Left lung (tissue), 10 donors: ENCODE data around the gene PNPO. TPM values are rescaled to one million over a fixed set of nuclear protein-coding genes. Genes with fewer than 3 reads are reported as not detected.

Experiments used
- ATAC-seq: fragments of 200-7000 bp; cut with Tn5 transposase; one replicate; pipeline ENCODE4 v1.9.1; 2020; ENCODE audit warnings: moderate library complexity
- DNase-seq, 4 donors: peaks; one replicate each; pipeline ENCODE4 v3.0.0-alpha.2; 2013 to 2020
- H3K27ac ChIP-seq, 2 donors: fragments of 200-600 bp; sonication (generic) in 1 of 2; one replicate each; pipeline versions ENCODE4 v1.5.0 to v1.8.0; 2020 to 2021
- H3K27me3 ChIP-seq, 2 donors: fragments of 200-600 bp; sonication (generic) in 1 of 2; one replicate each; pipeline versions ENCODE4 v1.5.0 to v1.8.0; 2020 to 2021
- H3K36me3 ChIP-seq, 2 donors: fragments of 200-600 bp; sonication (generic) in 1 of 2; one replicate each; pipeline versions ENCODE4 v1.5.0 to v1.8.0; 2020 to 2021
- H3K4me1 ChIP-seq, 2 donors: fragments of 200-600 bp; one replicate each; pipeline ENCODE4 v1.8.0; 2021
- H3K4me3 ChIP-seq, 2 donors: fragments of 200-600 bp; sonication (generic) in 1 of 2; one replicate each; pipeline versions ENCODE4 v1.5.0 to v1.8.0; 2020 to 2021; ENCODE audit warnings: mild to moderate bottlenecking in 1 of 2
- H3K9me3 ChIP-seq, 2 donors: fragments of 200-600 bp; sonication (generic) in 1 of 2; one replicate each; pipeline versions ENCODE4 v1.5.0 to v1.8.0; 2020 to 2021
- CTCF ChIP-seq, 2 donors: fragments of 200-600 bp; sonication (generic) in 1 of 2; IDR thresholded peaks; one replicate each; pipeline versions ENCODE4 v1.5.0 to v1.8.0; 2021; ENCODE audit warnings: antibody characterized with exemption in 2 of 2
- intact Hi-C, 2 donors: fragments of 100-400 bp; cut with DNase I; formaldehyde crosslinking; loops; one replicate each; pipeline versions ENCODE4 v1.11.2 to v1.14.2; 2022
- polyA plus RNA-seq, 6 donors: library from polyadenylated mRNA; unstranded; fragments of 120-200 nt; gene quantifications; one replicate each; pipeline ENCODE4 v1.2.1, GENCODE V29; 2013; ENCODE audit not compliant: insufficient read length in 6 of 6
- total RNA-seq, 2 donors: library from RNA; stranded (reverse); fragmentation: NEBNext Ultra II Directional; extraction: Animal tissue kit (Norgen Biotek cat#: 25700); gene quantifications; one replicate each; pipeline ENCODE4 v1.2.1, GENCODE V29; 2021
- donor health status: DM: no; HTN: yes; CAD: no.
- donor health status: DM: no; HTN: no; CAD: no.

The PNPO gene
- total and polyA plus RNA-seq, 8 donors = 10.7 to 40.0 (median 13.0) TPM

GRCh38 chr17:47968836-47969235 lies 27.5 kb downstream of the PNPO start:
- H3K36me3 ChIP-seq = peaks cover 0 to 6% of the 10 kb centered on the region in 2 donors
- intact Hi-C loops = no loop called here
- no peak for TF ChIP-seq CTCF (IDR thresholded peaks at IDR 0.05)
- peaks cover 9 to 22% of the 10 kb centered on the region in 2 donors for H3K4me1 ChIP-seq
- ATAC-seq (no peak), DNase-seq (no peak)
- no peaks in the 10 kb centered on the region for H3K9me3 ChIP-seq
- no peaks in the 10 kb centered on the region for H3K27me3 ChIP-seq
- H3K4me3 ChIP-seq = no peak overlapping the region
- H3K27ac ChIP-seq = no peak overlapping the region

GRCh38 chr17:47969930-47970724 lies 28.8 kb downstream of the PNPO start:
- no peak for ATAC-seq
- Histone ChIP-seq H3K36me3 (peaks cover 0 to 19% of the 10 kb centered on the region in 2 donors), H3K27ac (peak overlapping the region in 1 of 2 donors; percentile 10), H3K27me3 (no peaks in the 10 kb centered on the region), H3K4me3 (peak overlapping the region; percentile 6 to 96), H3K4me1 (peaks cover 9 to 22% of the 10 kb centered on the region in 2 donors), H3K9me3 (no peaks in the 10 kb centered on the region)
- TF ChIP-seq CTCF (IDR thresholded peaks at IDR 0.05) = no peak
- intact Hi-C loops = no loop called here
- no peak for DNase-seq

- Histone ChIP-seq H3K4me3 (peak within 1 kb of the TSS; percentile 86 to 96), H3K9me3 (no peaks in the 10 kb centered on the region), H3K4me1 (peaks cover 9 to 22% of the 10 kb centered on the region in 2 donors), H3K36me3 (peaks cover 0 to 27% of the 10 kb centered on the region in 2 donors), H3K27me3 (no peaks in the 10 kb centered on the region), H3K27ac (peak within 1 kb of the TSS; percentile 75 to 81)
- intact Hi-C loops = no loop called here
- DNase-seq (peak; percentile 99 to 100 (median 100)), ATAC-seq (peak; percentile 99)
- TF ChIP-seq CTCF (IDR thresholded peaks at IDR 0.05) = peak; percentile 95 to 98
These were observed 29.5 kb downstream of the PNPO start, which contains the start of gene CDK5RAP3 for GRCh38 chr17:47970725-47971499. TSS of gene CDK5RAP3 (plus strand) at chr17:47971113. CDS start at chr17:47971147, 34 bp downstream.

- intact Hi-C loops = no loop called here
- H3K36me3 ChIP-seq = peaks cover 0 to 53% of the 10 kb centered on the region in 2 donors
- no peak overlapping the region for H3K27ac ChIP-seq
- peaks cover 9 to 22% of the 10 kb centered on the region in 2 donors for H3K4me1 ChIP-seq
- ATAC-seq = no peak
- H3K9me3 ChIP-seq = no peaks in the 10 kb centered on the region
- no peaks in the 10 kb centered on the region for H3K27me3 ChIP-seq
- H3K4me3 ChIP-seq = no peak overlapping the region
- no peak for DNase-seq
- no peak for TF ChIP-seq CTCF (IDR thresholded peaks at IDR 0.05)
These were observed 32.2 kb downstream of the PNPO start for GRCh38 chr17:47973541-47973940.
